ENCODE measurements around the gene HSD17B1.

GRCh38 chr17:42522798-42523278, 29.9 kb upstream of the HSD17B1 start:
- TF ChIP-seq, protein P1, sequence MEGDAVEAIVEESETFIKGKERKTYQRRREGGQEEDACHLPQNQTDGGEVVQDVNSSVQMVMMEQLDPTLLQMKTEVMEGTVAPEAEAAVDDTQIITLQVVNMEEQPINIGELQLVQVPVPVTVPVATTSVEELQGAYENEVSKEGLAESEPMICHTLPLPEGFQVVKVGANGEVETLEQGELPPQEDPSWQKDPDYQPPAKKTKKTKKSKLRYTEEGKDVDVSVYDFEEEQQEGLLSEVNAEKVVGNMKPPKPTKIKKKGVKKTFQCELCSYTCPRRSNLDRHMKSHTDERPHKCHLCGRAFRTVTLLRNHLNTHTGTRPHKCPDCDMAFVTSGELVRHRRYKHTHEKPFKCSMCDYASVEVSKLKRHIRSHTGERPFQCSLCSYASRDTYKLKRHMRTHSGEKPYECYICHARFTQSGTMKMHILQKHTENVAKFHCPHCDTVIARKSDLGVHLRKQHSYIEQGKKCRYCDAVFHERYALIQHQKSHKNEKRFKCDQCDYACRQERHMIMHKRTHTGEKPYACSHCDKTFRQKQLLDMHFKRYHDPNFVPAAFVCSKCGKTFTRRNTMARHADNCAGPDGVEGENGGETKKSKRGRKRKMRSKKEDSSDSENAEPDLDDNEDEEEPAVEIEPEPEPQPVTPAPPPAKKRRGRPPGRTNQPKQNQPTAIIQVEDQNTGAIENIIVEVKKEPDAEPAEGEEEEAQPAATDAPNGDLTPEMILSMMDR (IDR thresholded peaks at IDR 0.05; ENCODE audit: insufficient read depth, low read length, poor library complexity, severe bottlenecking), result no peak
- no peak for TF ChIP-seq EZH2phosphoT487 (conservative IDR thresholded peaks at IDR 0.05; ENCODE audit: low read length)
